ENCODE results near the gene ECPAS.
A peak's percentile ranks its signal among the peaks of the same experiment; 100 is the strongest.
"Not testable (repeated sequence)": the region's sequence is repeated elsewhere in the genome, so short reads cannot be mapped to it uniquely, and the experiment has no call there.

Gene ECPAS

DNA sequence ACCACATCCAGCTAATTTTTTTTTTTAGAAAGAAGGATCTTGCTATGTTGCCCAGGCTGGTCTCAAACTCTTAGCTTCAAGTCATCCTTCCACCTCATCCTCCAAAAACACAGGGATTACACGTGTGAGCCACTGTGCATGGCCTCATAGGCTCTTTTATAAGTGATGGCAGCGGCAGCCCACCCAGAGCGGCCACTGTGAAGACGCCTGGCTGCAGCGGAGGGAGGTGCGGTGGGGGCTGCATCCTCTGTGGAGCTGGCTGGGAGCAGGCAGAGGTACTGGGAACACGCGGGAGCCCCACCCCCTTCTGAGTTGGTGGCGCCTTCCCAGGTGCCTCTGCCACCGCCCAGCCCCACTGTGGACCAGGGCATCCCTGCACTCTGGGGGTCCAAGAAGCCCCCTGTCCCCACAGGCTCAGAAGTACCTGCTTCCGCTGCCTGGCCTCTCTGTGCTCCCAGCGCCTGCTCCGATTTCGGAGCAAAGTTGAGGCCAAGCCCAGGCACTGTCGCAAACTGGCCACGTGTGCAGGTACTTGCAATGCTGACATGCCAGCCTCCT, 16.9 kb upstream of the ECPAS start:
- DNase-seq (ENCODE audit: extremely low read depth, low read depth) = no peak
- TF ChIP-seq, protein P1, sequence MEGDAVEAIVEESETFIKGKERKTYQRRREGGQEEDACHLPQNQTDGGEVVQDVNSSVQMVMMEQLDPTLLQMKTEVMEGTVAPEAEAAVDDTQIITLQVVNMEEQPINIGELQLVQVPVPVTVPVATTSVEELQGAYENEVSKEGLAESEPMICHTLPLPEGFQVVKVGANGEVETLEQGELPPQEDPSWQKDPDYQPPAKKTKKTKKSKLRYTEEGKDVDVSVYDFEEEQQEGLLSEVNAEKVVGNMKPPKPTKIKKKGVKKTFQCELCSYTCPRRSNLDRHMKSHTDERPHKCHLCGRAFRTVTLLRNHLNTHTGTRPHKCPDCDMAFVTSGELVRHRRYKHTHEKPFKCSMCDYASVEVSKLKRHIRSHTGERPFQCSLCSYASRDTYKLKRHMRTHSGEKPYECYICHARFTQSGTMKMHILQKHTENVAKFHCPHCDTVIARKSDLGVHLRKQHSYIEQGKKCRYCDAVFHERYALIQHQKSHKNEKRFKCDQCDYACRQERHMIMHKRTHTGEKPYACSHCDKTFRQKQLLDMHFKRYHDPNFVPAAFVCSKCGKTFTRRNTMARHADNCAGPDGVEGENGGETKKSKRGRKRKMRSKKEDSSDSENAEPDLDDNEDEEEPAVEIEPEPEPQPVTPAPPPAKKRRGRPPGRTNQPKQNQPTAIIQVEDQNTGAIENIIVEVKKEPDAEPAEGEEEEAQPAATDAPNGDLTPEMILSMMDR (IDR thresholded peaks at IDR 0.05; ENCODE audit: low read depth, low read length) = no peak

GRCh38 chr9:111497196-111497595, 13.0 kb upstream of the ECPAS start:
- DNase-seq (ENCODE audit: extremely low read depth, low read depth) = not testable (repeated sequence)

GRCh38 chr9:111484572-111484894, 350 bp upstream of the ECPAS start:
- TF ChIP-seq, protein P1 (IDR thresholded peaks at IDR 0.05; ENCODE audit: low read depth, low read length) = no peak
- no peak for DNase-seq (ENCODE audit: extremely low read depth, low read depth)

GRCh38 chr9:111483439-111483857, 735 bp downstream of the ECPAS start:
- peak; percentile 11 for DNase-seq (ENCODE audit: extremely low read depth, low read depth)
- TF ChIP-seq, protein P1 (IDR thresholded peaks at IDR 0.05; ENCODE audit: low read depth, low read length) = no peak

DNA sequence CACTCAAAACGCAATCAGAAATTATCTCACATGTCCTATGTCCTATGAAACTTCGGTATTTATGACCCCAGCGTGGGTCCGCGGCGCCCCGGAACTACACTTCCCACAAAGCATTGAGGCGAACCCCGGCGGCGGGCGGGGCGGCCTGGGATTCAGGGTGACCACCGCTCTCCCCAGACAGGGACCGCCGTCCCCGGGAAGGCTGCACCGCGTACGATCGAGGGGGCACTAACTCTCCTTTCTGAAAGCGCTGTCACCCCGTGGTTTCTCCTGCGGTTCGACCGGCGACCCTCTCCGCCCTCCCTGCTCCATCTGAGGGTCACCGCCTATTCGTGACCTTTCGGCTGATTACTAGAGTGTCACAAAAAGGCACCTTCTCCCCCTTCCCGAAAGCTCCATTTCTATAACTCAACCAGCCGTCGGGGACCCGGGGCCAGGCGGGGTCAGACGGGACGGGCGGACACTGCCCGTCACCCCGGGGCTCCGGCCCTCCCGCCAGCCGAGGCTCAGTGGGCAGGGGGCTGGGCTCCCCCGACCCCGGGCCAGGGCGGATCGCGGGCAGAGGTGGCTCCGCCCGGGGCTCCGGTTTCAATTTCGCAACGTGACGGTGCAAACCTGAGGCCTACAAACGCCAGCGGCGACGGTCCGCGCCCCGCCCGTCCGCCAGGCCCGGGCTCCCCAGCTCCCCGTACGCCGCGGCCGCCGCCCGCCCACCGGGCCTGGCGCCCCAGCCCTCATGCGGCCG, 1.3 kb downstream of the ECPAS start:
- peak; percentile 42 for DNase-seq (ENCODE audit: extremely low read depth, low read depth)
- TF ChIP-seq, protein P1 (IDR thresholded peaks at IDR 0.05; ENCODE audit: low read depth, low read length) = no peak

DNA sequence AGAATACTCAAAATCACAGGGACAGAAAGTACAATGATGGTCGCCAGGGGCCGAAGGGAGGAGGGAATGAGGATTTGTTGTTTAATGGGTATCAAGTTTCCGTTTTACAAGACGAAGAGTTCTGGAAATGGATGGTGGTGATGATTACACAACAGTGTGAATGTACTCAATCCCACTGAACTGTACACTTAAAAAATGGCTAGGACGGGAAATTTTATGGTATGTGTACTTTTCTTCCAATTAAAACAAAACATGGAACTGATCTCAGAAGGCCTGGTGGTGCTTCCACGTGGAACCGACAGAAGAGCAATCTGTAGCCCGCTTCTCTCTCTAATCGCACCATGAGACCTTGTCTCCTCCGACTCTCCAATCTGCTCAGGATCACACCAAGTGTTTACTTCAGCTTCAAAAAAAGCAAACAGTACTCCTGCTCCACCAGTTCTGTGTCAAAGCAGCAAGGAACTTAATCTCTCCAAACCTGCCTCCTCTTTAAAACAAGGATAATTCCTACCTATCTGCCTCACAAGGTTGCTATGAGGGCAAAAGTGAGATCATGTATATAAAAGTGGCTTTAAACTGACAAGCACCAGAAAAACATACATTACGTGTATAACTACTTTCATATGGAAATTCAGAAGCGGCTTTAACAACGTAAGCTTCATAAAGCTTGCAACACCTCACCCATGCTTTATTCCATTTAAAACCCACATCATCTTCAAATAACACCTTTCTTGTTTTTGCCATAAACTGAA, 2.1 kb downstream of the ECPAS start:
- no peak for DNase-seq (ENCODE audit: extremely low read depth, low read depth)

DNA sequence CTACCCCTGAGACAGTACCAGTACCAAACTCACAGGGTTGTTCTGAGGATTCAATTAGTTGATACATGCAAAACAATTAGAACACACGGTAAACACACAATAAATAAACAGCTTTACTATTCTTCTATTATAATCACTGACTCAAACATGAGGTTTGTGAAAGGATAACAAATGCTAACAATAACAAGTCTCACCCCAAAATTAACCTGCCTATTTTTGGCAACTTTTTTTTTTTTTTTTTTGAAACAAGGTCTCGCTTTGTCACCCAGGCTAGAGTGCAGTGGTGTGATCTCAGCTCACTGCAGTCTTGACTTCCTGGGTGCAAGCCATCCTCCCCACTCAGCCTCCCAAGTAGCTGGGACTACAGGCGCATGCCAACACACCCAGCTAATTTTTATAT, 6.5 kb downstream of the ECPAS start:
- no peak for DNase-seq (ENCODE audit: extremely low read depth, low read depth)
- TF ChIP-seq, protein P1 (IDR thresholded peaks at IDR 0.05; ENCODE audit: low read depth, low read length) = no peak

More for the DNA sequence above, 2.1 kb downstream of the ECPAS start:
- TF ChIP-seq, protein P1 (IDR thresholded peaks at IDR 0.05; ENCODE audit: low read depth, low read length) = no peak
